Adipose tissue (tissue), 3 donors: Measurements from ENCODE around the gene VAMP7. TPM values are rescaled to one million over a fixed set of nuclear protein-coding genes. Genes with fewer than 3 reads are reported as not detected.
"Not testable (repeated sequence)": the region's sequence is repeated elsewhere in the genome, so short reads cannot be mapped to it uniquely, and the experiment has no call there.

Source experiments
- H3K27ac ChIP-seq: one replicate; pipeline ENCODE4 v1.5.1; 2013; ENCODE audit warnings: low read depth, low read length
- WGBS, 3 donors: extraction: QIAGEN DNeasy Blood & Tissue Kit; methylation state at CpG; one replicate each; pipeline ENCODE4 v1.1.7; 2013; 5-methylcytosine and 5-hydroxymethylcytosine counted together
- polyA plus RNA-seq, 3 donors: library from polyadenylated mRNA; stranded (reverse); fragments of 200-250 nt; gene quantifications; one replicate each; pipeline ENCODE4 v1.2.3, GENCODE V29; 2013
- donor health status: healthy with polysubstance abuse.
- donor health status: Bipolar disorder and iron deficiency.
- donor health status: healthy.

VAMP7 gene
- 10 to 100 TPM; 11.5 to 42.1 (median 24.1) TPM for polyA plus RNA-seq

- no peak within 1 kb of the TSS for H3K27ac ChIP-seq
- 29 to 33% (median 29%) methylated on average over 48 of the region's 48 CpGs for WGBS, 3 donors
Measured at GRCh38 chrX:155881158-155881993, at the start of gene VAMP7. VAMP7 (plus strand) TSS chrX:155881345; CDS start chrX:155889467, 8,122 bp downstream.

- 61 to 74% (median 72%) methylated on average over 3 of the region's 3 CpGs for WGBS, 3 donors
- no peak overlapping the region for H3K27ac ChIP-seq
Measured at GRCh38 chrX:155841232-155841631, 39.9 kb upstream of the VAMP7 start.

GRCh38 chrX:155851786-155852185 lies 29.4 kb upstream of the VAMP7 start:
- H3K27ac ChIP-seq: not testable (repeated sequence)
- WGBS, 3 donors: 72 to 90% (median 89%) methylated on average over 2 of the region's 2 CpGs

GRCh38 chrX:155857561-155857960 lies 23.6 kb upstream of the VAMP7 start:
- H3K27ac ChIP-seq: no peak overlapping the region
- WGBS, 3 donors: 4 to 11% (median 9%) methylated on average over 1 of the region's 1 CpG

- WGBS, 3 donors: 18 to 24% (median 22%) methylated on average over 1 of the region's 1 CpG
Measured at GRCh38 chrX:155864655-155865054, 16.5 kb upstream of the VAMP7 start.

GRCh38 chrX:155865193-155865592 lies 16.0 kb upstream of the VAMP7 start:
- 80 to 84% (median 84%) methylated on average over 18 of the region's 18 CpGs for WGBS, 3 donors

More at GRCh38 chrX:155864655-155865054, 16.5 kb upstream of the VAMP7 start:
- no peak overlapping the region for H3K27ac ChIP-seq

GRCh38 chrX:155867821-155868220 lies 13.3 kb upstream of the VAMP7 start:
- WGBS, 3 donors: 57 to 69% (median 68%) methylated on average over 4 of the region's 4 CpGs
- H3K27ac ChIP-seq: no peak overlapping the region

More at GRCh38 chrX:155865193-155865592, 16.0 kb upstream of the VAMP7 start:
- H3K27ac ChIP-seq: no peak overlapping the region

GRCh38 chrX:155870958-155871357 lies 10.2 kb upstream of the VAMP7 start:
- no peak overlapping the region for H3K27ac ChIP-seq

- H3K27ac ChIP-seq: no peak overlapping the region
Measured at GRCh38 chrX:155871934-155872333, 9.2 kb upstream of the VAMP7 start.

GRCh38 chrX:155873188-155873587 lies 8.0 kb upstream of the VAMP7 start:
- 49 to 63% (median 62%) methylated on average over 5 of the region's 5 CpGs for WGBS, 3 donors
- H3K27ac ChIP-seq: no peak overlapping the region

GRCh38 chrX:155874571-155875244 lies 6.4 kb upstream of the VAMP7 start:
- WGBS, 3 donors: 37 to 42% (median 41%) methylated on average over 31 of the region's 31 CpGs
- no peak overlapping the region for H3K27ac ChIP-seq

- 45 to 50% (median 49%) methylated on average over 3 of the region's 3 CpGs for WGBS, 3 donors
- H3K27ac ChIP-seq: no peak overlapping the region
Measured at GRCh38 chrX:155876704-155877103, 4.4 kb upstream of the VAMP7 start.

GRCh38 chrX:155877288-155877687 lies 3.9 kb upstream of the VAMP7 start:
- 34 to 41% (median 36%) methylated on average over 1 of the region's 1 CpG for WGBS, 3 donors
- H3K27ac ChIP-seq: no peak overlapping the region

GRCh38 chrX:155880586-155881157 lies 473 bp upstream of the VAMP7 start:
- WGBS, 3 donors: 27 to 36% (median 31%) methylated on average over 13 of the region's 13 CpGs
- H3K27ac ChIP-seq: no peak overlapping the region

GRCh38 chrX:155886409-155886808 lies 5.3 kb downstream of the VAMP7 start:
- WGBS, 3 donors: 69 to 79% (median 75%) methylated on average over 2 of the region's 2 CpGs
- no peak overlapping the region for H3K27ac ChIP-seq

GRCh38 chrX:155888139-155888538 lies 7.0 kb downstream of the VAMP7 start:
- WGBS, 3 donors: 48 to 59% (median 57%) methylated on average over 3 of the region's 3 CpGs

GRCh38 chrX:155889328-155889727 lies 8.2 kb downstream of the VAMP7 start:
- no peak overlapping the region for H3K27ac ChIP-seq
- WGBS, 3 donors: 54 to 63% (median 55%) methylated on average over 4 of the region's 4 CpGs

More at GRCh38 chrX:155888139-155888538, 7.0 kb downstream of the VAMP7 start:
- H3K27ac ChIP-seq: no peak overlapping the region

GRCh38 chrX:155891446-155892210 lies 10.5 kb downstream of the VAMP7 start:
- WGBS, 3 donors: 35 to 54% (median 51%) methylated on average over 3 of the region's 3 CpGs
- H3K27ac ChIP-seq: no peak overlapping the region

GRCh38 chrX:155893521-155893920 lies 12.4 kb downstream of the VAMP7 start:
- no peak overlapping the region for H3K27ac ChIP-seq
- WGBS, 3 donors: 50 to 54% (median 51%) methylated on average over 3 of the region's 3 CpGs
